Measurements from ENCODE around the gene KCNMA1. TPM values are rescaled to one million over a fixed set of nuclear protein-coding genes. Genes with fewer than 3 reads are reported as not detected.

Gene KCNMA1
- total RNA-seq, 1 experiment from 2014 or later = 0.49 TPM

- POLR2A ChIA-PET = no interaction called here
- Histone ChIP-seq H3K9me2 (ENCODE audit: insufficient read depth) (no peaks in the 10 kb centered on the region), H3K27me3 (ENCODE audit: insufficient read depth, low read length) (peaks cover 5% of the 10 kb centered on the region; the same call in 1 of the 2 replicates), H3K9ac (ENCODE audit: low read length) (no peak overlapping the region), H3K4me3 (replicated peaks in 1 of 2; ENCODE audit: low read depth in 1 of 2, low read length in 2 of 2) (no peak overlapping the region), H3K79me2 (ENCODE audit: insufficient read depth, low read length) (no peaks in the 10 kb centered on the region), H3K27ac (ENCODE audit: low read depth, low read length) (no peak overlapping the region), H3K4me2 (ENCODE audit: low read length) (no peak overlapping the region), H3K9me3 (ENCODE audit: control insufficient read depth in 1 of 2, insufficient read depth in 1 of 2, low read depth in 1 of 2, low read length in 2 of 2) (no peaks in the 10 kb centered on the region), H3K36me3 (ENCODE audit: control insufficient read depth in 1 of 2, insufficient read depth in 2 of 2, low read length in 2 of 2) (no peaks in the 10 kb centered on the region), H3K4me1 (ENCODE audit: control insufficient read depth in 1 of 2, insufficient read depth in 2 of 2, low read length in 2 of 2) (no peaks in the 10 kb centered on the region), H4K20me1 (ENCODE audit: insufficient read depth) (no peaks in the 10 kb centered on the region), H2AFZ (ENCODE audit: low read depth, low read length, poor library complexity, severe bottlenecking) (no peak overlapping the region)
- DNase-seq (ENCODE audit: low read depth, low spot score) = no peak
- no peak for TF ChIP-seq CEBPB (IDR thresholded peaks at IDR 0.05; ENCODE audit: low read depth)
- no peak for TF ChIP-seq FOSL1 (IDR thresholded peaks at IDR 0.05; ENCODE audit: low read depth)
- TF ChIP-seq YY1 (IDR thresholded peaks at IDR 0.05; ENCODE audit: extremely low read depth, insufficient replicate concordance, low read depth, low read length) = no peak
- TF ChIP-seq ZFX (IDR thresholded peaks at IDR 0.05) = no peak
- TF ChIP-seq SP1 (IDR thresholded peaks at IDR 0.05; ENCODE audit: low read depth) = no peak
- TF ChIP-seq EZH2phosphoT487 (IDR thresholded peaks at IDR 0.05; ENCODE audit: borderline replicate concordance) = no peak
- no peak for TF ChIP-seq EGR1 (IDR thresholded peaks at IDR 0.05; ENCODE audit: low read depth)
- TF ChIP-seq ELF1 (IDR thresholded peaks at IDR 0.05; ENCODE audit: borderline replicate concordance, low read depth) = no peak
- TF ChIP-seq POLR2A (IDR thresholded peaks at IDR 0.05; ENCODE audit: borderline replicate concordance, extremely low read depth, insufficient read depth, insufficient read length) = no peak
- RAD21 ChIA-PET (ENCODE audit: low non-redundant PET in 1 of 2, low total read pairs in 2 of 2, uncharacterized antibody in 2 of 2, unreplicated experiment in 2 of 2) = no interaction called here
- CTCF ChIA-PET = no interaction called here
- BruUV-seq (replicated peaks) = no TSS peak
- no peak for ATAC-seq
- intact Hi-C loops (cut with micrococcal nuclease) = no loop called here
Observed at GRCh38 chr10:77457721-77458120, 179.9 kb downstream of the KCNMA1 start.

GRCh38 chr10:77457266-77457665 is 180.3 kb downstream of the KCNMA1 start:
- DNase-seq (ENCODE audit: low read depth, low spot score) (no peak), ATAC-seq (no peak)
- Histone ChIP-seq H3K9me3 (ENCODE audit: control insufficient read depth in 1 of 2, insufficient read depth in 1 of 2, low read depth in 1 of 2, low read length in 2 of 2) (no peaks in the 10 kb centered on the region), H3K4me1 (ENCODE audit: control insufficient read depth in 1 of 2, insufficient read depth in 2 of 2, low read length in 2 of 2) (no peaks in the 10 kb centered on the region), H3K4me2 (ENCODE audit: low read length) (no peak overlapping the region), H4K20me1 (ENCODE audit: insufficient read depth) (no peaks in the 10 kb centered on the region), H3K9me2 (ENCODE audit: insufficient read depth) (no peaks in the 10 kb centered on the region), H3K27me3 (ENCODE audit: insufficient read depth, low read length) (peaks cover 5% of the 10 kb centered on the region; the same call in 1 of the 2 replicates), H3K27ac (ENCODE audit: low read depth, low read length) (no peak overlapping the region), H3K4me3 (replicated peaks in 1 of 2; ENCODE audit: low read depth in 1 of 2, low read length in 2 of 2) (no peak overlapping the region), H3K9ac (ENCODE audit: low read length) (no peak overlapping the region), H3K36me3 (ENCODE audit: control insufficient read depth in 1 of 2, insufficient read depth in 2 of 2, low read length in 2 of 2) (no peaks in the 10 kb centered on the region), H2AFZ (ENCODE audit: low read depth, low read length, poor library complexity, severe bottlenecking) (no peak overlapping the region), H3K79me2 (ENCODE audit: insufficient read depth, low read length) (no peaks in the 10 kb centered on the region)
- BruUV-seq (replicated peaks) = no TSS peak
- ChIA-PET RAD21 (ENCODE audit: low non-redundant PET in 1 of 2, low total read pairs in 2 of 2, uncharacterized antibody in 2 of 2, unreplicated experiment in 2 of 2) (no interaction called here), CTCF (no interaction called here), POLR2A (no interaction called here)
- no peak for TF ChIP-seq EZH2phosphoT487 (IDR thresholded peaks at IDR 0.05; ENCODE audit: borderline replicate concordance)
- TF ChIP-seq SP1 (IDR thresholded peaks at IDR 0.05; ENCODE audit: low read depth) = no peak
- intact Hi-C loops (cut with micrococcal nuclease) = no loop called here

All from HCT116 (cell line).